Ovary (tissue), 9 donors: ENCODE measurements around the gene VWA5B1. TPM values are rescaled to one million over a fixed set of nuclear protein-coding genes. Genes with fewer than 3 reads are reported as not detected.

Experiments
- DNase-seq, 5 donors: peaks; one replicate each; pipeline ENCODE4 v3.0.0-alpha.2; 2019 to 2020
- H3K27ac ChIP-seq, 2 donors: fragments of 200-600 bp; one replicate each; pipeline versions ENCODE4 v1.5.1 to v1.8.0; 2019 to 2022
- H3K27me3 ChIP-seq: fragments of 200-600 bp; one replicate; pipeline ENCODE4 v1.8.0; 2022
- H3K36me3 ChIP-seq: fragments of 200-600 bp; sonication (generic); one replicate; pipeline ENCODE4 v1.5.1; 2019
- H3K4me1 ChIP-seq: one replicate; pipeline ENCODE4 v1.8.1; 2013; ENCODE audit warnings: mild to moderate bottlenecking, moderate library complexity; ENCODE audit not compliant: insufficient read depth
- H3K4me3 ChIP-seq: fragments of 200-600 bp; sonication (generic); one replicate; pipeline ENCODE4 v1.5.1; 2017
- H3K9me3 ChIP-seq, 2 donors: fragments of 200-600 bp in 1 of 2; sonication (generic) in 1 of 2; one replicate each; pipeline versions ENCODE4 v1.5.1 to v1.8.1; 2013 to 2019; ENCODE audit warnings: mild to moderate bottlenecking in 1 of 2, moderate library complexity in 1 of 2
- EP300 ChIP-seq: sonication (generic); formaldehyde crosslinking; IDR thresholded peaks from one replicate; pipeline ENCODE4 v1.6.1; 2017; ENCODE audit warnings: antibody characterized with exemption
- POLR2A ChIP-seq: fragments of 450-650 bp; IDR thresholded peaks from one replicate; pipeline ENCODE4 v1.6.1; 2017; ENCODE audit warnings: antibody characterized with exemption, mild to moderate bottlenecking, moderate library complexity
- WGBS, 3 donors: extraction: QIAGEN DNeasy Blood & Tissue Kit in 1 of 3; methylation state at CpG; one replicate each; pipeline versions ENCODE4 v1.1.5 to v1.1.7; 2013 to 2017; 5-methylcytosine and 5-hydroxymethylcytosine counted together
- intact Hi-C, 4 donors: fragments of 100-400 bp; cut with DNase I; formaldehyde crosslinking; loops; one replicate each; pipeline versions ENCODE4 v1.11.0 to v1.15.1; 2022 to 2023
- polyA plus RNA-seq, 2 donors: library from polyadenylated mRNA; stranded (reverse); fragments of 200-250 nt in 1 of 2; fragments of 350-450 nt in 1 of 2; fragmentation: Illumina TruSeq in 1 of 2; extraction: RNeasy Lipid Tissue Mini Kit (QIAGEN cat#74804) in 1 of 2; gene quantifications; one replicate each; pipeline ENCODE4 v1.2.3, GENCODE V29; 2013 to 2014
- total RNA-seq, 7 donors: library from RNA; depleted of rRNA in 2 of 7; stranded (reverse); fragments of >200 nt in 2 of 7; fragmentation: NEBNext Ultra II Directional in 3 of 7; extraction: Animal tissue kit (Norgen Biotek cat#: 25700) in 3 of 7; gene quantifications; one replicate each; pipeline versions ENCODE4 v1.1.0 to v1.2.4, GENCODE V29; 2016 to 2023
- TF ChIP-seq, protein P1 (sequence below), 3 donors: fragments of 450-650 bp in 2 of 3; fragments of 200-600 bp in 1 of 3; IDR thresholded peaks; one replicate each; pipeline versions ENCODE4 v1.5.1 to v1.8.0; 2016 to 2022; ENCODE audit warnings: antibody characterized with exemption in 3 of 3, mild to moderate bottlenecking in 1 of 3
- donor health status: DM: no; HTN: no; CAD: no; lungs with moderate emphysema.
- donor health status: DM: no; HTN: no; CAD: no.
- donor health status: Bipolar disorder and iron deficiency.
- donor health status: DM: yes; HTN: yes; CAD: no.
- donor health status: DM: no; HTN: no; CAD: no.
- donor health status: DM: yes; HTN: yes; CAD: no.

Gene VWA5B1
- total and polyA plus RNA-seq, 9 donors = 0.10 to 1.5 (median 0.21) TPM; not detected in 5

DNA sequence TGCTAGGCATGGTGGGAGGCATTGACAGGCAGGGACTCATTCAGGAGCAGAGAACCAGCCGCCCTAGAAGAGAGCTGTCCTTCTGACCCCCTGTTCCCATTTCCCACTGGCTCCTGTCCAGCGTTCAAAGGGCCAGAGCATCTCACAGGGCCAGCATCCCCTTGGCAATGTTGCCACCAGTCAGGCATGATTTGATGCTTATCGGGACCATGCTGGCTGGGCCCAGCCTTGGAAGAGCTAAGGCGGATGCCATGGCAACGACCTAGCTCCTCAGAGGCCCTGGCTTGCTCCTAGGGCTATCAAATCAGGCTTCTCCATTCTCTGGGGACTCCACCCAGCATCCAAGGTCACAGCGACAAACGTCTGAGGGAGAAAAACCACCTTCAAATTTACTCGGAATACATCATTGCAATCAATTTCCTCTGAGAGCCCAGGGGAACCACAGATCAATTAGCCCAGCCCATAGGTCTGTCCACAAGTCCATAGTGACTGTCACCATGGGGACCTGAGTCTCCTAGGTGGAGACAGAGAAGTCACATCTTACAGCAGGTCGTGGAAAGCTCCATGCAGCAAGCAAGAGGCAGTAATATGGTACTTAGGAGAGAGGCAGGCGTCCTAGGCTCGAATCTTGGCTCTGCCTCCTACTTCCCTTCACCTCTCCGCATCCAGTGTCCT, 14.1 kb upstream of the VWA5B1 start:
- no peak for DNase-seq
- H3K36me3 ChIP-seq = no peaks in the 10 kb centered on the region
- H3K9me3 ChIP-seq = no peaks in the 10 kb centered on the region
- no peaks in the 10 kb centered on the region for H3K4me1 ChIP-seq
- 69 to 77% (median 77%) methylated on average over 12 of the region's 12 CpGs for WGBS, 3 donors
- TF ChIP-seq POLR2A (no peak), EP300 (no peak)
- TF ChIP-seq, protein P1, sequence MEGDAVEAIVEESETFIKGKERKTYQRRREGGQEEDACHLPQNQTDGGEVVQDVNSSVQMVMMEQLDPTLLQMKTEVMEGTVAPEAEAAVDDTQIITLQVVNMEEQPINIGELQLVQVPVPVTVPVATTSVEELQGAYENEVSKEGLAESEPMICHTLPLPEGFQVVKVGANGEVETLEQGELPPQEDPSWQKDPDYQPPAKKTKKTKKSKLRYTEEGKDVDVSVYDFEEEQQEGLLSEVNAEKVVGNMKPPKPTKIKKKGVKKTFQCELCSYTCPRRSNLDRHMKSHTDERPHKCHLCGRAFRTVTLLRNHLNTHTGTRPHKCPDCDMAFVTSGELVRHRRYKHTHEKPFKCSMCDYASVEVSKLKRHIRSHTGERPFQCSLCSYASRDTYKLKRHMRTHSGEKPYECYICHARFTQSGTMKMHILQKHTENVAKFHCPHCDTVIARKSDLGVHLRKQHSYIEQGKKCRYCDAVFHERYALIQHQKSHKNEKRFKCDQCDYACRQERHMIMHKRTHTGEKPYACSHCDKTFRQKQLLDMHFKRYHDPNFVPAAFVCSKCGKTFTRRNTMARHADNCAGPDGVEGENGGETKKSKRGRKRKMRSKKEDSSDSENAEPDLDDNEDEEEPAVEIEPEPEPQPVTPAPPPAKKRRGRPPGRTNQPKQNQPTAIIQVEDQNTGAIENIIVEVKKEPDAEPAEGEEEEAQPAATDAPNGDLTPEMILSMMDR (IDR thresholded peaks at IDR 0.05) = no peak
- H3K4me3 ChIP-seq = no peak overlapping the region
- no peak overlapping the region for H3K27ac ChIP-seq
- intact Hi-C loops = no loop called here
- no peaks in the 10 kb centered on the region for H3K27me3 ChIP-seq

- no peaks in the 10 kb centered on the region for H3K9me3 ChIP-seq
- no peaks in the 10 kb centered on the region for H3K4me1 ChIP-seq
- no peaks in the 10 kb centered on the region for H3K36me3 ChIP-seq
- TF ChIP-seq EP300 (no peak), POLR2A (no peak)
- TF ChIP-seq, protein P1 (IDR thresholded peaks at IDR 0.05) = no peak
- intact Hi-C loops = no loop called here
- DNase-seq = no peak
- H3K27ac ChIP-seq = no peak overlapping the region
- H3K27me3 ChIP-seq = no peaks in the 10 kb centered on the region
- 45 to 65% (median 56%) methylated on average over 4 of the region's 4 CpGs for WGBS, 3 donors
- no peak overlapping the region for H3K4me3 ChIP-seq
Measured at GRCh38 chr1:20278692-20279130, 12.0 kb upstream of the VWA5B1 start.

DNA sequence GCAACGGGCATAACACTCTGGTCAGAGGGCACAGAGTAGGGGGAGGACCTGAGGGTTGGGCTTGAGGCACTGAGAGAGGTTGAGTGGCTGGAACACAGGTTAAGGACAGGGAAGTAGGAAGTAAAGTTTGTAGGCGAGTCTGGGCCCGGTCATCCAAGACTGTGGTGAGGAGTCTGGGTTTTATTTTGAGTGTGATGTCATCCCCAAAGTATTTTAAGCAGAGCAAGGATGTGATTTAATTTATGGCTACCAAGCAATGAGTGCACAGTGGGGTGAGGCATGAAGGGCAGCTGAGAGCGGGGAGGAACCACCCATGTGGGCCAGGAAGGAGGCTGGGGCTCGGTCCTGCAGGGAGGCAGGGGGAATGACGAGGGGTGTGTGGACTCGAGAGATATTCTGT, 11.2 kb upstream of the VWA5B1 start:
- DNase-seq = no peak
- Histone ChIP-seq H3K36me3 (no peaks in the 10 kb centered on the region), H3K4me3 (no peak overlapping the region), H3K9me3 (no peaks in the 10 kb centered on the region), H3K27me3 (no peaks in the 10 kb centered on the region), H3K4me1 (no peaks in the 10 kb centered on the region), H3K27ac (no peak overlapping the region)
- intact Hi-C loops = no loop called here
- TF ChIP-seq, protein P1 (IDR thresholded peaks at IDR 0.05) = no peak
- TF ChIP-seq EP300 = no peak
- no peak for TF ChIP-seq POLR2A
- WGBS, 3 donors = 54 to 56% (median 56%) methylated on average over 7 of the region's 7 CpGs

DNA sequence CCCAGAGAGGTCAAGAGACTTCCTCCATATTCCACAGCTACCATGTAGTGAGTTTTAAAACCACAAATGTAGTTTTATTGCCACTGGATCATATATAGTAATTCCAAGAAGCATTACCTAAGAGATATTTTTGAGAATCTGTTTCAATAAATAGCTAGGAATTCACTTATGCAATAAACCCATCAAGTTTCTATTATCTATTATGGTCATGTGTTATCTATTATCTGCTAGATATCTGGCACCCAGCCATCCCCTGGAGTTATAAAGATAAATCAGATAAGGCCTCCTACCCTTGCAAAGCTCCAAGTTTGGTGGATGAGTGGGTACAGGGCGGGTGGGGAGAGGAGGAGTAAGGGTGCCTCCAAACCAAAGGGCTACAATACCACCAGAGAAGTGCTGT, 10.3 kb upstream of the VWA5B1 start:
- no peaks in the 10 kb centered on the region for H3K4me1 ChIP-seq
- TF ChIP-seq POLR2A (no peak), EP300 (no peak)
- TF ChIP-seq, protein P1 (IDR thresholded peaks at IDR 0.05) = no peak
- 94 to 96% (median 96%) methylated on average over 1 of the region's 1 CpG for WGBS, 3 donors
- no peak overlapping the region for H3K4me3 ChIP-seq
- H3K9me3 ChIP-seq = no peaks in the 10 kb centered on the region
- intact Hi-C loops = no loop called here
- no peak for DNase-seq
- no peaks in the 10 kb centered on the region for H3K36me3 ChIP-seq
- H3K27ac ChIP-seq = no peak overlapping the region
- no peaks in the 10 kb centered on the region for H3K27me3 ChIP-seq
